ENCODE results near the gene RASSF10. TPM values are rescaled to one million over a fixed set of nuclear protein-coding genes. Genes with fewer than 3 reads are reported as not detected.
A peak's percentile ranks its signal among the peaks of the same experiment; 100 is the strongest.

Gene RASSF10
- total RNA-seq, 1 experiment from 2014 or later, result 3.2 TPM

DNA sequence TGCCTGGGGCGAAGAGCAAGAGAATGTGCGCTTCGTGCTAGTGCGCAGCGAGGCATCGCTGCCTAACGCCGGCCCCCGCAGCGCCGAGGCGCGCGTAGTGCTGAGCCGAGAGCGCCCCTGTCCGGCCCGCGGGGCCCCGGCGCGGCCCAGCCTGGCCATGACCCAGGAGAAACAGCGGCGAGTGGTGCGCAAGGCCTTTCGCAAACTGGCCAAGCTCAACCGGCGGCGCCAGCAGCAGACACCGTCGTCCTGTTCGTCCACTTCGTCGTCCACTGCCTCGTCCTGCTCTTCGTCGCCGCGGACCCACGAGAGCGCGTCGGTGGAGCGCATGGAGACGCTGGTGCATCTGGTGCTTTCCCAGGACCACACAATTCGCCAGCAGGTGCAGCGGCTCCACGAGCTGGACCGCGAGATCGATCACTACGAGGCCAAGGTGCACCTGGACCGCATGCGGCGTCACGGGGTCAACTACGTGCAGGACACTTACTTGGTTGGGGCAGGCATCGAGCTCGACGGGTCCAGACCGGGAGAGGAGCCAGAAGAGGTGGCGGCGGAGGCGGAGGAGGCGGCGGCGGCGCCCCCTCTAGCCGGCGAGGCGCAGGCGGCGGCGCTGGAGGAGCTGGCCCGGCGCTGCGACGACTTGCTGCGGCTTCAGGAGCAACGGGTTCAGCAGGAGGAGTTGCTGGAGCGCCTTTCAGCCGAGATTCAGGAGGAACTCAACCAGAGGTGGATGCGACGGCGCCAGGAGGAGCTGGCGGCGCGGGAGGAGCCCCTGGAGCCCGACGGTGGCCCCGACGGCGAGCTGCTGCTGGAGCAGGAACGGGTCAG, 1.0 kb downstream of the RASSF10 start (continued):
- TF ChIP-seq PRDM15 (CRISPR knock-in tag; IDR thresholded peaks at IDR 0.05) (peak; percentile 68; the same call in 1 of the 2 replicates), RELA (CRISPR knock-in tag; IDR thresholded peaks at IDR 0.05; ENCODE audit: borderline replicate concordance) (peak; percentile 73), KAT7 (CRISPR knock-in tag; IDR thresholded peaks at IDR 0.05; ENCODE audit: borderline replicate concordance) (peak; percentile 11; the same call in 1 of the 2 replicates), AFF4 (CRISPR knock-in tag; IDR thresholded peaks at IDR 0.05; ENCODE audit: borderline replicate concordance) (no peak), HMGXB4 (CRISPR knock-in tag; IDR thresholded peaks at IDR 0.05) (no peak; the same call in none of the 2 replicates), SOX15 (CRISPR knock-in tag; IDR thresholded peaks at IDR 0.05) (no peak), ZNF281 (CRISPR knock-in tag; IDR thresholded peaks at IDR 0.05) (peak; percentile 92), FOXP1 (CRISPR knock-in tag; IDR thresholded peaks at IDR 0.05; ENCODE audit: borderline replicate concordance) (peak; percentile 99), ZNF232 (CRISPR knock-in tag; IDR thresholded peaks at IDR 0.05) (no peak; the same call in 1 of the 2 replicates), SMAD3 (CRISPR knock-in tag; IDR thresholded peaks at IDR 0.05; ENCODE audit: borderline replicate concordance) (peak; percentile 94; the same call in 1 of the 2 replicates), NR2C2 (CRISPR knock-in tag; IDR thresholded peaks at IDR 0.05) (peak; percentile 87), SMAD4 (CRISPR knock-in tag; IDR thresholded peaks at IDR 0.05) (peak; percentile 95; the same call in 1 of the 2 replicates), ZNF423 (CRISPR knock-in tag; IDR thresholded peaks at IDR 0.05) (no peak), MLX (CRISPR knock-in tag; IDR thresholded peaks at IDR 0.05) (peak; percentile 41; the same call in 1 of the 2 replicates), MAX (CRISPR knock-in tag; IDR thresholded peaks at IDR 0.05) (peak; percentile 96), ZNF263 (CRISPR knock-in tag; IDR thresholded peaks at IDR 0.05; ENCODE audit: low read depth) (no peak; the same call in 1 of the 2 replicates)
- TF ChIP-seq, protein P1, sequence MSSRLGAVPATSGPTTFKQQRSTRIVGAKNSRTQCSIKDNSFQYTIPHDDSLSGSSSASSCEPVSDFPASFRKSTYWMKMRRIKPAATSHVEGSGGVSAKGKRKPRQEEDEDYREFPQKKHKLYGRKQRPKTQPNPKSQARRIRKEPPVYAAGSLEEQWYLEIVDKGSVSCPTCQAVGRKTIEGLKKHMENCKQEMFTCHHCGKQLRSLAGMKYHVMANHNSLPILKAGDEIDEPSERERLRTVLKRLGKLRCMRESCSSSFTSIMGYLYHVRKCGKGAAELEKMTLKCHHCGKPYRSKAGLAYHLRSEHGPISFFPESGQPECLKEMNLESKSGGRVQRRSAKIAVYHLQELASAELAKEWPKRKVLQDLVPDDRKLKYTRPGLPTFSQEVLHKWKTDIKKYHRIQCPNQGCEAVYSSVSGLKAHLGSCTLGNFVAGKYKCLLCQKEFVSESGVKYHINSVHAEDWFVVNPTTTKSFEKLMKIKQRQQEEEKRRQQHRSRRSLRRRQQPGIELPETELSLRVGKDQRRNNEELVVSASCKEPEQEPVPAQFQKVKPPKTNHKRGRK (CRISPR knock-in tag; IDR thresholded peaks at IDR 0.05; ENCODE audit: borderline replicate concordance), result peak; percentile 72; the same call in 1 of the 2 replicates
- TF ChIP-seq, protein P2, sequence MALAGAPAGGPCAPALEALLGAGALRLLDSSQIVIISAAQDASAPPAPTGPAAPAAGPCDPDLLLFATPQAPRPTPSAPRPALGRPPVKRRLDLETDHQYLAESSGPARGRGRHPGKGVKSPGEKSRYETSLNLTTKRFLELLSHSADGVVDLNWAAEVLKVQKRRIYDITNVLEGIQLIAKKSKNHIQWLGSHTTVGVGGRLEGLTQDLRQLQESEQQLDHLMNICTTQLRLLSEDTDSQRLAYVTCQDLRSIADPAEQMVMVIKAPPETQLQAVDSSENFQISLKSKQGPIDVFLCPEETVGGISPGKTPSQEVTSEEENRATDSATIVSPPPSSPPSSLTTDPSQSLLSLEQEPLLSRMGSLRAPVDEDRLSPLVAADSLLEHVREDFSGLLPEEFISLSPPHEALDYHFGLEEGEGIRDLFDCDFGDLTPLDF (CRISPR knock-in tag; IDR thresholded peaks at IDR 0.05), result peak; percentile 96
